Measurements from ENCODE around the gene LCE3D. TPM values are rescaled to one million over a fixed set of nuclear protein-coding genes. Genes with fewer than 3 reads are reported as not detected.
"Not testable (repeated sequence)": the region's sequence is repeated elsewhere in the genome, so short reads cannot be mapped to it uniquely, and the experiment has no call there.

Gene LCE3D
- total RNA-seq, 4 donors from 2014 or later = 3.7 to 27.1 (median 15.4) TPM

DNA sequence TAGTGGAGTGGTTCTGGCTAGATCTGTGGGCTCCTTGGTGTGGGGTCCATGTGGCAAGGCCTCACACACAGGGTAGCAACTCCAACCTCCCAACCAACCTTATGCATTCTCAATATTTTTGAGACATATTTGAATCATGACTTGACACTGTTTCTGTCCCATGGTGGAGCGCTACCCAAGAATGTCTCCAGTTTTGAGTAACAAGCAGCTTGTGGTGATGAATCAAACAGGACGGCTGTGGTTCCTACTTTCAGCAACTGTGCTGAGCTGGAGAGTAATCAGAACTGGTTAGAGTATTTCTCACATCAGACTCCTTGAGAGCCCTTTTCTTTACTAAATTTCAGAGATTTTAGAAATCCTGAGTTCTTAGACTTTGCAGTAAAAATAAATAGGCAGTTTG lies 3.1 kb downstream of the LCE3D start:
- H3K9me3 ChIP-seq = no peaks in the 10 kb centered on the region
- H3K27ac ChIP-seq = no peak overlapping the region
- 81% methylated on average over 2 of the region's 2 CpGs for WGBS
- H3K36me3 ChIP-seq = no peaks in the 10 kb centered on the region
- DNase-seq (ENCODE audit: low spot score in 2 of 2) = no peak
- TF ChIP-seq POLR2A (IDR thresholded peaks at IDR 0.05) = no peak
- TF ChIP-seq EP300 (IDR thresholded peaks at IDR 0.05) = no peak
- TF ChIP-seq, protein P1, sequence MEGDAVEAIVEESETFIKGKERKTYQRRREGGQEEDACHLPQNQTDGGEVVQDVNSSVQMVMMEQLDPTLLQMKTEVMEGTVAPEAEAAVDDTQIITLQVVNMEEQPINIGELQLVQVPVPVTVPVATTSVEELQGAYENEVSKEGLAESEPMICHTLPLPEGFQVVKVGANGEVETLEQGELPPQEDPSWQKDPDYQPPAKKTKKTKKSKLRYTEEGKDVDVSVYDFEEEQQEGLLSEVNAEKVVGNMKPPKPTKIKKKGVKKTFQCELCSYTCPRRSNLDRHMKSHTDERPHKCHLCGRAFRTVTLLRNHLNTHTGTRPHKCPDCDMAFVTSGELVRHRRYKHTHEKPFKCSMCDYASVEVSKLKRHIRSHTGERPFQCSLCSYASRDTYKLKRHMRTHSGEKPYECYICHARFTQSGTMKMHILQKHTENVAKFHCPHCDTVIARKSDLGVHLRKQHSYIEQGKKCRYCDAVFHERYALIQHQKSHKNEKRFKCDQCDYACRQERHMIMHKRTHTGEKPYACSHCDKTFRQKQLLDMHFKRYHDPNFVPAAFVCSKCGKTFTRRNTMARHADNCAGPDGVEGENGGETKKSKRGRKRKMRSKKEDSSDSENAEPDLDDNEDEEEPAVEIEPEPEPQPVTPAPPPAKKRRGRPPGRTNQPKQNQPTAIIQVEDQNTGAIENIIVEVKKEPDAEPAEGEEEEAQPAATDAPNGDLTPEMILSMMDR (IDR thresholded peaks at IDR 0.05) = no peak
- TF ChIP-seq POLR2AphosphoS5 (IDR thresholded peaks at IDR 0.05) = no peak
- H3K4me1 ChIP-seq = no peaks in the 10 kb centered on the region
- H3K4me3 ChIP-seq = no peak overlapping the region
- H3K27me3 ChIP-seq = no peaks in the 10 kb centered on the region

DNA sequence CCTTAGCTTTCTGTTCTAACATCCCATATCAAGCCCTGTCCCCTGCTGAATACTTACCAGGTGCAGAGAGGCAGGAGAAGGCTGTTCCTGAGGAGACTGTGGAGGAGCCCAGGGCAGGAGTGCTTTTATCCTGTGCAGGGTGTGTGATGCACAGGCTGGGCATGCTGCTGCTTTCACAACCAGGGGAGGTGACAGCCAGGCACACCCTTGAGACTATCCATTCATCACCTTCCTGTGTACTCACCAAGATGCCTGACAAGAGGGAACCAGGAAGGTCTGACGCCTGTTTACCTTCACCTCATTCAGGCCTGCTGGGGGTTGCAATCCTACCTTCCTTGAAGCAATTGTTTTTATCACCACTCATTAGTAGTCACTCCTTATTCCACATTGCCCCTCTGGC lies 13.6 kb downstream of the LCE3D start, which contains the start of gene LCE3E:
Gene LCE3E (minus strand): TSS at position 100 of the 400 bp plus-strand sequence. CDS start 572 bp downstream, outside the sequence.
- Histone ChIP-seq H3K27me3 (no peaks in the 10 kb centered on the region), H3K36me3 (no peaks in the 10 kb centered on the region), H3K4me3 (no peak within 1 kb of the TSS), H3K27ac (no peak within 1 kb of the TSS), H3K4me1 (no peaks in the 10 kb centered on the region), H3K9me3 (peaks cover 7% of the 10 kb centered on the region)
- no peak for TF ChIP-seq EP300 (IDR thresholded peaks at IDR 0.05)
- TF ChIP-seq POLR2A (IDR thresholded peaks at IDR 0.05) = no peak
- no peak for TF ChIP-seq POLR2AphosphoS5 (IDR thresholded peaks at IDR 0.05)
- TF ChIP-seq, protein P1 (IDR thresholded peaks at IDR 0.05) = no peak
- WGBS = 60% methylated on average over 1 of the region's 1 CpG
- no peak for DNase-seq (ENCODE audit: low spot score in 2 of 2)

DNA sequence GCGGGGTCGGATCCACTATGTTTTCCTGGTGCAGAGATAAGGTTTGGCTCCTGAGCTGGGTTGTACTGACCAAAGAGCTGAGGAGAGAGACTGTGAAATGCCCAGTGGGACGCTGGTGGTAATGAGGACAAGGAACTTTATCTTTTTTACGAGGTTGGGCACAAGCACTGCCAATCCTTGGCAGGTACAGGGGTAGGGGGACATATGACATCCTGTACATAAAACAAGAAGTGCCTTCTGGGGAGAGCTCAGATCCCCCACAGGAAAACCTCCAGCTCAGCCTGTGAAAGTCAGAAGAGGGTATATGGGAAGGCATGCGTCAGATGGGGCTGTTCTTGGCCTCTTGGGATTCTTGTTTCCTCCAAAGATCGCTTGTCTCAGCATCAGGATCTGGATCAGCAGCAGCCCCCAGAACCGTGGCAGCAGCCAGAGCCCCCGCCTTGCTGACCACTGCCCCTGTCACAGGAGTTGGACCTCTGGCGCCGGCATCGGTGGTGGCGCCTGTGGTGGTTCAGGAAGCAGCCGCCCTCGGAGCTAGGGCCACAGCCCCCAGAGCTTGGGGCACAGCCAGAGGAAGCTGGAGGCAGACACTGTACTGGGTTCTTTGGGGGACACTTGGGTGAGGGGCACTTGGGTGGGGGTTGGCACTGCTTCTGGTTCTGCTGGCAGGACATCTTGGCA lies 14.6 kb downstream of the LCE3D start:
- H3K9me3 ChIP-seq = peaks cover 7% of the 10 kb centered on the region
- no peaks in the 10 kb centered on the region for H3K4me1 ChIP-seq
- H3K36me3 ChIP-seq = no peaks in the 10 kb centered on the region
- no peak overlapping the region for H3K4me3 ChIP-seq
- no peak for TF ChIP-seq POLR2A (IDR thresholded peaks at IDR 0.05)
- no peak for TF ChIP-seq POLR2AphosphoS5 (IDR thresholded peaks at IDR 0.05)
- TF ChIP-seq, protein P1 (IDR thresholded peaks at IDR 0.05) = no peak
- TF ChIP-seq EP300 (IDR thresholded peaks at IDR 0.05) = no peak
- H3K27ac ChIP-seq = no peak overlapping the region
- no peaks in the 10 kb centered on the region for H3K27me3 ChIP-seq
- DNase-seq (ENCODE audit: low spot score in 2 of 2) = no peak
- WGBS = 85% methylated on average over 13 of the region's 14 CpGs

GRCh38 chr1:152565115-152565514 lies 15.2 kb downstream of the LCE3D start:
- DNase-seq (ENCODE audit: low spot score in 2 of 2) = no peak
- no peaks in the 10 kb centered on the region for H3K36me3 ChIP-seq
- 89% methylated on average over 2 of the region's 2 CpGs for WGBS
- peaks cover 7% of the 10 kb centered on the region for H3K9me3 ChIP-seq
- no peak overlapping the region for H3K27ac ChIP-seq
- H3K27me3 ChIP-seq = no peaks in the 10 kb centered on the region
- H3K4me1 ChIP-seq = no peaks in the 10 kb centered on the region
- H3K4me3 ChIP-seq = no peak overlapping the region
- TF ChIP-seq POLR2AphosphoS5 (IDR thresholded peaks at IDR 0.05) (no peak), EP300 (IDR thresholded peaks at IDR 0.05) (no peak), POLR2A (IDR thresholded peaks at IDR 0.05) (no peak)
- TF ChIP-seq, protein P1 (IDR thresholded peaks at IDR 0.05) = no peak

DNA sequence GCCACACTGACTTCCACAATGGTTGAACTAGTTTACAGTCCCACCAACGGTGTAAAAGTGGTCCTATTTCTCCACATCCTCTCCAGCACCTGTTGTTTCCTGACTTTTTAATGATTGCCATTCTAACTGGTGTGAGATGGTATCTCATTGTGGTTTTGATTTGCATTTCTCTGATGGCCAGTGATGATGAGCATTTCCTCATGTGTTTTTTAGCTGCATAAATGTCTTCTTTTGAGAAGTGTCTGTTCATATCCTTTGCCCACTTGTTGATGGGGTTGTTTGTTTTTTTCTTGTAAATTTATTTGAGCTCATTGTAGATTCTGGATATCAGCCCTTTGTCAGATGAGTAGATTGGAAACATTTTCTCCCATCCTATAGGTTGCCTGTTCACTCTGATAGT lies 32.0 kb downstream of the LCE3D start:
- DNase-seq (ENCODE audit: low spot score in 2 of 2); H3K27me3 ChIP-seq; H3K36me3 ChIP-seq; H3K4me3 ChIP-seq; H3K4me1 ChIP-seq; H3K27ac ChIP-seq; H3K9me3 ChIP-seq: not testable (repeated sequence)
- WGBS = no CpG with 5 or more reads among the region's 1 CpG

- no peaks in the 10 kb centered on the region for H3K4me1 ChIP-seq
- 100% methylated on average over 1 of the region's 1 CpG for WGBS
- TF ChIP-seq, protein P1 (IDR thresholded peaks at IDR 0.05) = no peak
- TF ChIP-seq POLR2A (IDR thresholded peaks at IDR 0.05) = no peak
- TF ChIP-seq POLR2AphosphoS5 (IDR thresholded peaks at IDR 0.05) = no peak
- TF ChIP-seq EP300 (IDR thresholded peaks at IDR 0.05) = no peak
Observed at GRCh38 chr1:152546704-152547103, 33.6 kb downstream of the LCE3D start.

More at GRCh38 chr1:152546704-152547103, 33.6 kb downstream of the LCE3D start:
- no peak for DNase-seq (ENCODE audit: low spot score in 2 of 2)
- Histone ChIP-seq H3K27ac (no peak overlapping the region), H3K36me3 (no peaks in the 10 kb centered on the region), H3K27me3 (no peaks in the 10 kb centered on the region), H3K9me3 (no peaks in the 10 kb centered on the region), H3K4me3 (no peak overlapping the region)

All from suprapubic skin (tissue), 4 donors.